Heart left ventricle (tissue), 13 donors: ENCODE data around the gene OSGIN1.

ENCODE experiments used
- POLR2A ChIP-seq, 2 donors: fragments of 450-650 bp; IDR thresholded peaks; one replicate each; pipeline ENCODE4 v1.6.1; 2017; ENCODE audit warnings: antibody characterized with exemption in 2 of 2, mild to moderate bottlenecking in 2 of 2, moderate library complexity in 2 of 2
- TF ChIP-seq, protein P1 (sequence below), 12 donors: fragments of 200-600 bp; sonication (generic) in 4 of 12; IDR thresholded peaks; one replicate each; pipeline versions ENCODE4 v1.5.0 to v1.8.0; 2018 to 2022; ENCODE audit warnings: antibody characterized with exemption in 12 of 12, mild to moderate bottlenecking in 5 of 12
- donor health status: ischemic (EF 13 %, LVEDD 7.1; RV severe dilation, severe dysfunction).
- donor health status: DM: no; HTN: yes; CAD: no.
- donor health status: DM: no; HTN: no; CAD: no.
- donor health status: ischemic (EF 25% LVEDD 6.9; RV normal size, moderate dysfunction).
- donor health status: ischemic (EF 25% LVEDD 5.7; RV mildly dilated, moderate dysfunction).
- donor health status: ischemic (EF 35%, LVEDD 5.7; RV mildly dilated, moderate dysfunction).
- donor health status: nonischemic (EF 11% LVEDD 7.7; RV severe dilation, severe dysfunction).
- donor health status: DM: yes; HTN: yes; CAD: no.
- donor health status: PGD.
- donor health status: ischemic (EF 29% LVEDD 5.4; RV normal size, mild dysfunction).
- donor health status: nonischemic (EF 23%, LVEDD 6.1; RV moderate dilation, normal function).

DNA sequence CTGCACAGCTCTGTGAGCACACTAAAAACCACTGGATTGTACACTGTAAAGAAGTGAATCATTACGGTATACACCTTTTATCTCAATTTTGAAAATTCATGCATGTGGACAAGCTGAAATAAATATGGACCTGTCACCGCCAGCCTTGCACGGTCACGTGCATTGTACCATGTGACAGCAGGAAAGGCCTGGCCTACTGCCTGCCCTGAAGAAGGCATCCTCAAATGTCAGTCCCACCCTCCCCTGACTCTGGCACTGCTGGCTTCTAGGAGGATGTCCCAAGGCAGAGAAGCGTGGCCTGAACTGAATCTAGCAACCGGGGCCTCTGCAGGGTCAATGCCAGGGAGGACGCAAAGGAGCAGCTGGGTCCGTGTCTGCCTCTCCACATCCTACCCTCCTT, 54.9 kb downstream of the OSGIN1 start:
- TF ChIP-seq, protein P1, sequence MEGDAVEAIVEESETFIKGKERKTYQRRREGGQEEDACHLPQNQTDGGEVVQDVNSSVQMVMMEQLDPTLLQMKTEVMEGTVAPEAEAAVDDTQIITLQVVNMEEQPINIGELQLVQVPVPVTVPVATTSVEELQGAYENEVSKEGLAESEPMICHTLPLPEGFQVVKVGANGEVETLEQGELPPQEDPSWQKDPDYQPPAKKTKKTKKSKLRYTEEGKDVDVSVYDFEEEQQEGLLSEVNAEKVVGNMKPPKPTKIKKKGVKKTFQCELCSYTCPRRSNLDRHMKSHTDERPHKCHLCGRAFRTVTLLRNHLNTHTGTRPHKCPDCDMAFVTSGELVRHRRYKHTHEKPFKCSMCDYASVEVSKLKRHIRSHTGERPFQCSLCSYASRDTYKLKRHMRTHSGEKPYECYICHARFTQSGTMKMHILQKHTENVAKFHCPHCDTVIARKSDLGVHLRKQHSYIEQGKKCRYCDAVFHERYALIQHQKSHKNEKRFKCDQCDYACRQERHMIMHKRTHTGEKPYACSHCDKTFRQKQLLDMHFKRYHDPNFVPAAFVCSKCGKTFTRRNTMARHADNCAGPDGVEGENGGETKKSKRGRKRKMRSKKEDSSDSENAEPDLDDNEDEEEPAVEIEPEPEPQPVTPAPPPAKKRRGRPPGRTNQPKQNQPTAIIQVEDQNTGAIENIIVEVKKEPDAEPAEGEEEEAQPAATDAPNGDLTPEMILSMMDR (IDR thresholded peaks at IDR 0.05), result no peak
- no peak for TF ChIP-seq POLR2A (IDR thresholded peaks at IDR 0.05)
